ENCODE measurements around the gene FREM3.
"Not testable (repeated sequence)": the region's sequence is repeated elsewhere in the genome, so short reads cannot be mapped to it uniquely, and the experiment has no call there.

FREM3 gene

DNA sequence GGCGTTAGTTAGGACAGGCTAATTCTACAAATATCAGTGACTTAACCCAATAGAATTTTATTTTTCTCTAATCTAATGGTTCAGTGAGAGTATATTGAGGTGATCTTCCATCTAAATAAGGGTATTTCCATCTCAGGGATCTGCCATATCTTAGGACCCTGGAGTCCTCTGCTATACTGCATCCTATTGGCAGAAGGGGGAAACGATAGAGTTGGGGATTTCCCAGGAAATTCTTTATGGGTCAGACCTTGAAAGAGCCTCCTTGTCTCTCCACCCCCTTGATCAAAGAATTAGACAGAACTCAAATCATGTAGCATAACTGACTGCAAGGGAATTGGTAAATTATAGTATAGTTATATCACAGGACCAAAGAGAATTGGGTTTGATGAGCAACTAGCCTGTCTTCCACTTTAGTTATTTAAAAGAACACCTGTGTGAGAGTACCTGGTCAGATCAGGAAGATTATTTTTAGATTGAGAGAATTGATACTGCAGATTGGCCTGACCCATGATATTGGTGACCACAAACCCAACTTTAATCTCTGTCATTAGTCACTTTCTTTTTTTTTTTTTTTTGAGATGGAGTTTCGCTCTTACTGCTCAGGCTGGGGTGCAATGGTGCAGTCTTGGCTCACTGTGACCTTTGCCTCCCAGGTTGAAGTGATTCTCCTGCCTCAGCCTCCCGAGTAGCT is 161.4 kb downstream of the FREM3 start:
- no peak overlapping the region for H3K4me3 ChIP-seq (ENCODE audit: low read length)
- no peak for DNase-seq (ENCODE audit: low read depth)
- TF ChIP-seq, protein P1, sequence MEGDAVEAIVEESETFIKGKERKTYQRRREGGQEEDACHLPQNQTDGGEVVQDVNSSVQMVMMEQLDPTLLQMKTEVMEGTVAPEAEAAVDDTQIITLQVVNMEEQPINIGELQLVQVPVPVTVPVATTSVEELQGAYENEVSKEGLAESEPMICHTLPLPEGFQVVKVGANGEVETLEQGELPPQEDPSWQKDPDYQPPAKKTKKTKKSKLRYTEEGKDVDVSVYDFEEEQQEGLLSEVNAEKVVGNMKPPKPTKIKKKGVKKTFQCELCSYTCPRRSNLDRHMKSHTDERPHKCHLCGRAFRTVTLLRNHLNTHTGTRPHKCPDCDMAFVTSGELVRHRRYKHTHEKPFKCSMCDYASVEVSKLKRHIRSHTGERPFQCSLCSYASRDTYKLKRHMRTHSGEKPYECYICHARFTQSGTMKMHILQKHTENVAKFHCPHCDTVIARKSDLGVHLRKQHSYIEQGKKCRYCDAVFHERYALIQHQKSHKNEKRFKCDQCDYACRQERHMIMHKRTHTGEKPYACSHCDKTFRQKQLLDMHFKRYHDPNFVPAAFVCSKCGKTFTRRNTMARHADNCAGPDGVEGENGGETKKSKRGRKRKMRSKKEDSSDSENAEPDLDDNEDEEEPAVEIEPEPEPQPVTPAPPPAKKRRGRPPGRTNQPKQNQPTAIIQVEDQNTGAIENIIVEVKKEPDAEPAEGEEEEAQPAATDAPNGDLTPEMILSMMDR (conservative IDR thresholded peaks at IDR 0.05; ENCODE audit: low read length): no peak

- TF ChIP-seq, protein P1 (conservative IDR thresholded peaks at IDR 0.05; ENCODE audit: low read length): no peak
- H3K4me3 ChIP-seq (ENCODE audit: low read length): no peak overlapping the region
- DNase-seq (ENCODE audit: low read depth): no peak
Measured at GRCh38 chr4:143531788-143532491, 168.5 kb downstream of the FREM3 start.

DNA sequence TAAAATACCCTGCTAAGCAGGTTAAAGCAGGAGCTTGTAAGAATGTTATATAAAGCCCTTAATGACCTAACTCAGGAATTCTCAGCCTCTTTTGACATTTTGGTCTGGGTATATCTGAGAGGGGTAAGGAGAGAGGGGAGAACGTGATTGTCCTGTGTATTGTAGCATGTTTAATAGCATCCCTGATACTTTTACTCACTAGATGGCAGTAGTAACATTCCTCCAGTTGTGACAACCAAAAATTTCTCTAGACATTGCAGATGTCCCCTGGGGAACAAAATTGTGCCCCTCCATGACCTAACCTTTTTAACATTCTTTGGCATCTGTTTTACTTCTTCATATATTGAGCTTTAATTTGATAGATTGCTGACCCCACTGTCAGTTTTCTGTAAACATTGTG is 169.1 kb downstream of the FREM3 start:
- no peak overlapping the region for H3K4me3 ChIP-seq (ENCODE audit: low read length)
- TF ChIP-seq, protein P1 (conservative IDR thresholded peaks at IDR 0.05; ENCODE audit: low read length): peak; percentile 42
- no peak for DNase-seq (ENCODE audit: low read depth)

- not testable (repeated sequence) for H3K4me3 ChIP-seq (ENCODE audit: low read length); DNase-seq (ENCODE audit: low read depth)
Measured at GRCh38 chr4:143528046-143528445, 172.4 kb downstream of the FREM3 start.

Measured in AG10803 (cell line).